ENCODE measurements around the gene DUSP12.
"Not testable (repeated sequence)": the region's sequence is repeated elsewhere in the genome, so short reads cannot be mapped to it uniquely, and the experiment has no call there.

The DUSP12 gene

GRCh38 chr1:161728376-161729226, 21.0 kb upstream of the DUSP12 start:
- no peak for DNase-seq

- DNase-seq: no peak
These were observed 19.5 kb upstream of the DUSP12 start for GRCh38 chr1:161730050-161730564.

- DNase-seq: no peak
These were observed 18.3 kb upstream of the DUSP12 start for GRCh38 chr1:161731241-161731640.

GRCh38 chr1:161731981-161732718, 17.4 kb upstream of the DUSP12 start:
- DNase-seq: no peak

GRCh38 chr1:161733526-161733925, 16.1 kb upstream of the DUSP12 start:
- DNase-seq: no peak

- DNase-seq: no peak
These were observed 13.7 kb upstream of the DUSP12 start for GRCh38 chr1:161735837-161736236.

- DNase-seq: no peak
These were observed 13.1 kb upstream of the DUSP12 start for GRCh38 chr1:161736335-161736969.

GRCh38 chr1:161737625-161738024, 12.0 kb upstream of the DUSP12 start:
- no peak for DNase-seq

GRCh38 chr1:161738627-161739287, 10.8 kb upstream of the DUSP12 start:
- peak; percentile 67 to 69 for DNase-seq

- DNase-seq: peak in 1 of 2 donors; percentile 57
These were observed 9.6 kb upstream of the DUSP12 start for GRCh38 chr1:161739865-161740566.

GRCh38 chr1:161740921-161741320, 8.7 kb upstream of the DUSP12 start:
- no peak for DNase-seq

GRCh38 chr1:161743231-161743630, 6.4 kb upstream of the DUSP12 start:
- DNase-seq: no peak

- DNase-seq: no peak
These were observed 1.8 kb upstream of the DUSP12 start for GRCh38 chr1:161747801-161748200.

GRCh38 chr1:161763522-161764098, 14.0 kb downstream of the DUSP12 start:
- DNase-seq: peak; percentile 58 to 74

- DNase-seq: peak; percentile 86 to 90
These were observed 16.8 kb downstream of the DUSP12 start, which contains the start of gene ATF6 for GRCh38 chr1:161766102-161766981. Gene ATF6 (plus strand): TSS chr1:161766320. CDS start chr1:161766361, 41 bp downstream.

GRCh38 chr1:161768461-161768860, 18.9 kb downstream of the DUSP12 start:
- no peak for DNase-seq

- DNase-seq: no peak
These were observed 19.5 kb downstream of the DUSP12 start for GRCh38 chr1:161768986-161769672.

GRCh38 chr1:161769673-161770045, 20.1 kb downstream of the DUSP12 start:
- not testable (repeated sequence) for DNase-seq

- no peak for DNase-seq
These were observed 20.7 kb downstream of the DUSP12 start for GRCh38 chr1:161770250-161770649.

- DNase-seq: no peak
These were observed 21.6 kb downstream of the DUSP12 start for GRCh38 chr1:161771161-161771560.

Data from CD4-positive, alpha-beta T cell treated with Interleukin-4 for 1 hour (primary cell).